H1 (cell line): ENCODE data around the gene FAM240A. TPM values are rescaled to one million over a fixed set of nuclear protein-coding genes. Genes with fewer than 3 reads are reported as not detected.

ENCODE experiments used
- CTCF ChIA-PET: fragments of 300-600 bp; sonication (Branson Sonifier 250); formaldehyde crosslinking; loops from one replicate; lab custom pipeline; 2021; ENCODE audit not compliant: partially characterized antibody; lab: Charles Lee
- POLR2A ChIA-PET: fragments of 300-600 bp; sonication (Branson Sonifier 250); formaldehyde crosslinking; loops from one replicate; lab custom pipeline; 2021; ENCODE audit warnings: inconsistent platforms; ENCODE audit not compliant: partially characterized antibody; lab: Charles Lee
- DNase-seq, 2 experiments: peaks; one replicate each; pipeline versions ENCODE4 v3.0.0 to v3.0.0-alpha.2; 2010 to 2022; ENCODE audit warnings: low spot score in 2 of 2, low read depth in 1 of 2, mixed read lengths in 1 of 2
- FAIRE-seq: peaks from 2 replicates; lab custom pipeline; 2011; peaks lifted over from hg19 to GRCh38; lab: Jason Lieb, UNC
- H2AFZ ChIP-seq: 2 replicates; pipeline ENCODE4 v1.8.1; 2012; ENCODE audit warnings: low read length, inconsistent platforms
- H2AK5ac ChIP-seq: 2 replicates; pipeline ENCODE4 v1.6.1; 2013; ENCODE audit warnings: low read depth, low read length
- H2BK120ac ChIP-seq: replicated peaks from 2 replicates; pipeline ENCODE3; 2013; ENCODE audit warnings: low read depth, low read length, inconsistent platforms
- H2BK12ac ChIP-seq: 2 replicates; pipeline ENCODE4 v1.6.1; 2013; ENCODE audit warnings: low read depth, low read length
- H2BK15ac ChIP-seq: 2 replicates; pipeline ENCODE4 v1.6.1; 2013; ENCODE audit warnings: low read length
- H2BK20ac ChIP-seq: 2 replicates; pipeline ENCODE4 v1.6.1; 2013; ENCODE audit warnings: low read length
- H2BK5ac ChIP-seq: 2 replicates; pipeline ENCODE4 v1.6.1; 2013; ENCODE audit warnings: low read depth, low read length
- H3K14ac ChIP-seq: 2 replicates; pipeline ENCODE4 v1.6.1; 2013; ENCODE audit warnings: inconsistent platforms; ENCODE audit not compliant: insufficient read length
- H3K18ac ChIP-seq: 2 replicates; pipeline ENCODE4 v1.6.1; 2013; ENCODE audit warnings: low read length; ENCODE audit errors: extremely low read depth
- H3K23ac ChIP-seq: 2 replicates; pipeline ENCODE4 v1.6.1; 2013; ENCODE audit warnings: inconsistent platforms; ENCODE audit not compliant: insufficient read length
- H3K23me2 ChIP-seq: 2 replicates; pipeline ENCODE4 v1.6.1; 2013; ENCODE audit warnings: low read depth, low read length
- H3K27ac ChIP-seq: 2 replicates; pipeline ENCODE4 v1.6.1; 2011; ENCODE audit warnings: low read depth, low read length, inconsistent platforms
- H3K27me3 ChIP-seq, 4 experiments: replicated peaks in 1 of 4; 1 replicate in 1 of 4; 2 replicates in 3 of 4; pipeline versions ENCODE4 v1.6.1 to v1.8.1; 2011 to 2013; ENCODE audit warnings: low read length in 3 of 4, mild to moderate bottlenecking in 3 of 4, inconsistent platforms in 2 of 4, mixed read lengths in 2 of 4, moderate library complexity in 1 of 4; ENCODE audit not compliant: control insufficient read depth in 3 of 4, insufficient read depth in 3 of 4; ENCODE audit errors: extremely low read depth in 1 of 4
- H3K36me3 ChIP-seq, 4 experiments: 2 replicates each; pipeline versions ENCODE4 v1.6.1 to v1.8.1; 2011 to 2013; ENCODE audit warnings: mild to moderate bottlenecking in 4 of 4, low read length in 3 of 4, moderate library complexity in 2 of 4, control low read depth in 1 of 4, inconsistent platforms in 1 of 4; ENCODE audit not compliant: insufficient read depth in 4 of 4, control insufficient read depth in 2 of 4
- H3K4ac ChIP-seq: replicated peaks from 2 replicates; pipeline ENCODE3; 2013; ENCODE audit warnings: low read length, low read depth, mixed read lengths, inconsistent platforms; ENCODE audit not compliant: insufficient read length
- H3K4me1 ChIP-seq, 4 experiments: replicated peaks in 1 of 4; 1 replicate in 1 of 4; 2 replicates in 3 of 4; pipeline versions ENCODE4 v1.6.1 to v1.8.1; 2011 to 2013; ENCODE audit warnings: low read length in 3 of 4, inconsistent platforms in 2 of 4, mixed read lengths in 1 of 4; ENCODE audit not compliant: insufficient read depth in 4 of 4, control insufficient read depth in 3 of 4
- H3K4me2 ChIP-seq, 2 experiments: 2 replicates each; pipeline versions ENCODE4 v1.6.1 to v1.8.1; 2011 to 2013; ENCODE audit warnings: low read depth in 2 of 2, low read length in 2 of 2, control low read depth in 1 of 2, inconsistent platforms in 1 of 2, mild to moderate bottlenecking in 1 of 2; ENCODE audit not compliant: insufficient read depth in 1 of 2
- H3K4me3 ChIP-seq, 4 experiments: fragments of 200-600, 300-600 bp in 1 of 4; sonication (generic), shearing (Covaris generic), sonication (Bioruptor Twin) in 1 of 4; 2 replicates each; pipeline versions ENCODE4 v1.5.1 to v1.8.1; 2011 to 2016; ENCODE audit warnings: low read length in 4 of 4, low read depth in 3 of 4, control low read depth in 2 of 4, inconsistent platforms in 2 of 4, mild to moderate bottlenecking in 2 of 4, mixed read lengths in 1 of 4, moderate library complexity in 1 of 4; ENCODE audit not compliant: insufficient read depth in 2 of 4; ENCODE audit errors: extremely low read depth in 1 of 4
- H3K56ac ChIP-seq: replicated peaks from 2 replicates; pipeline ENCODE3; 2013; ENCODE audit warnings: low read depth, mild to moderate bottlenecking, mixed read lengths, low read length, inconsistent platforms; ENCODE audit not compliant: insufficient read length
- H3K79me1 ChIP-seq: 2 replicates; pipeline ENCODE4 v1.6.1; 2013; ENCODE audit warnings: low read depth, low read length, control low read depth
- H3K79me2 ChIP-seq, 2 experiments: 2 replicates each; pipeline versions ENCODE4 v1.6.1 to v1.8.1; 2012 to 2013; ENCODE audit warnings: low read length in 2 of 2, mild to moderate bottlenecking in 2 of 2, inconsistent platforms in 1 of 2; ENCODE audit not compliant: insufficient read depth in 2 of 2, control insufficient read depth in 1 of 2
- H3K9ac ChIP-seq, 4 experiments: replicated peaks in 1 of 4; 1 replicate in 1 of 4; 2 replicates in 3 of 4; pipeline versions ENCODE4 v1.6.1 to v1.8.1; 2011 to 2013; ENCODE audit warnings: low read depth in 3 of 4, low read length in 3 of 4, control low read depth in 2 of 4, mild to moderate bottlenecking in 2 of 4, moderate library complexity in 2 of 4, inconsistent platforms in 1 of 4; ENCODE audit errors: extremely low read depth in 1 of 4
- H3K9me3 ChIP-seq, 2 experiments: 2 replicates each; pipeline versions ENCODE4 v1.6.1 to v1.8.1; 2012 to 2013; ENCODE audit warnings: mild to moderate bottlenecking in 2 of 2, moderate library complexity in 2 of 2, control low read depth in 1 of 2, inconsistent platforms in 1 of 2, low read depth in 1 of 2, low read length in 1 of 2, mixed read lengths in 1 of 2; ENCODE audit not compliant: insufficient read depth in 2 of 2
- H4K20me1 ChIP-seq, 2 experiments: replicated peaks in 1 of 2; 2 replicates each; pipeline versions ENCODE3 to v1.8.1; 2011 to 2013; ENCODE audit warnings: inconsistent platforms in 2 of 2, low read length in 2 of 2, mild to moderate bottlenecking in 1 of 2; ENCODE audit not compliant: insufficient read depth in 2 of 2, control insufficient read depth in 1 of 2
- H4K5ac ChIP-seq: 2 replicates; pipeline ENCODE4 v1.6.1; 2013; ENCODE audit warnings: low read length, low read depth, mixed read lengths, inconsistent platforms; ENCODE audit not compliant: insufficient read length
- H4K8ac ChIP-seq: 2 replicates; pipeline ENCODE4 v1.8.0; 2013; ENCODE audit warnings: mild to moderate bottlenecking, moderate library complexity, low read length, inconsistent platforms; ENCODE audit not compliant: insufficient read depth; ENCODE audit errors: extremely low read depth
- H4K91ac ChIP-seq: replicated peaks from 2 replicates; pipeline ENCODE3; 2013; ENCODE audit warnings: low read length, mixed read lengths, inconsistent platforms; ENCODE audit not compliant: insufficient read length
- ASH2L ChIP-seq: fragments of 200-600, 300-600 bp; sonication (generic); IDR thresholded peaks from one replicate; pipeline ENCODE4 v1.7.1; 2017; ENCODE audit warnings: low read length
- ATF2 ChIP-seq: IDR thresholded peaks from 2 replicates; pipeline ENCODE4 v1.6.1; 2012; ENCODE audit warnings: low read length, inconsistent platforms
- CHD1 ChIP-seq: IDR thresholded peaks from 2 replicates; pipeline ENCODE4 v1.6.1; 2012; ENCODE audit warnings: low read depth, low read length, improper control_type of control experiment
- JUND ChIP-seq: IDR thresholded peaks from 2 replicates; pipeline ENCODE4 v1.6.1; 2011; ENCODE audit warnings: mild to moderate bottlenecking, improper control_type of control experiment, low read length
- KDM4A ChIP-seq: IDR thresholded peaks from one replicate; pipeline ENCODE4 v1.7.1; 2012; ENCODE audit warnings: low read depth, mild to moderate bottlenecking, moderate library complexity, low read length, inconsistent platforms; ENCODE audit not compliant: severe bottlenecking
- MAFK ChIP-seq: IDR thresholded peaks from 2 replicates; pipeline ENCODE4 v1.6.1; 2012; ENCODE audit warnings: low read depth, mild to moderate bottlenecking, improper control_type of control experiment, low read length
- MAX ChIP-seq: IDR thresholded peaks from 2 replicates; pipeline ENCODE4 v1.6.1; 2012; ENCODE audit warnings: inconsistent platforms
- RBBP5 ChIP-seq: IDR thresholded peaks from 2 replicates; pipeline ENCODE4 v1.7.1; 2012; ENCODE audit warnings: low read depth, mild to moderate bottlenecking, inconsistent platforms, low read length, moderate library complexity, borderline replicate concordance
- SIX5 ChIP-seq: IDR thresholded peaks from 2 replicates; pipeline ENCODE4 v1.6.1; 2011; ENCODE audit warnings: mild to moderate bottlenecking, low read depth, low read length
- SP2 ChIP-seq: IDR thresholded peaks from 2 replicates; pipeline ENCODE4 v1.6.1; 2012; ENCODE audit warnings: mild to moderate bottlenecking, low read length, inconsistent platforms
- SP4 ChIP-seq: IDR thresholded peaks from 2 replicates; pipeline ENCODE4 v1.6.1; 2012; ENCODE audit warnings: low read length, inconsistent platforms
- YY1 ChIP-seq: IDR thresholded peaks from 2 replicates; pipeline ENCODE4 v1.6.1; 2011; ENCODE audit warnings: low read depth, mild to moderate bottlenecking, low read length
- WGBS, 2 experiments: shearing (Covaris generic) in 1 of 2; methylation state at CpG; one replicate each; pipeline versions ENCODE4 v1.1.6 to v1.1.7; 2013 to 2015; ENCODE audit warnings: low lambda C conversion rate in 2 of 2, mixed read lengths in 2 of 2, inconsistent platforms in 1 of 2, low coverage in 1 of 2, missing lambda C conversion rate in 1 of 2; ENCODE audit not compliant: insufficient replicate concordance in 2 of 2, insufficient coverage in 1 of 2, insufficient read length in 1 of 2; ENCODE audit errors: extremely low coverage in 1 of 2, missing lambda C conversion rate in 1 of 2; 5-methylcytosine and 5-hydroxymethylcytosine counted together
- polyA plus RNA-seq, 7 experiments: library from polyadenylated mRNA; depleted of rRNA in 3 of 7; stranded (reverse) in 5 of 7; unstranded in 2 of 7; fragments of >200 nt in 5 of 7; fragments of 200-250 nt in 2 of 7; gene quantifications; 1 replicate in 5 of 7; 2 replicates in 1 of 7; 4 replicates in 1 of 7; pipeline versions ENCODE4 v1.2.1 to v1.2.3, GENCODE V29; 2011 to 2013; ENCODE audit warnings: missing spikeins in 2 of 7, mixed read lengths in 2 of 7
- total RNA-seq: library from RNA; stranded (reverse); fragmentation: NEBNext Ultra II Directional; extraction: Animal tissue kit (Norgen Biotek cat#: 25700); gene quantifications from 2 replicates; pipeline ENCODE4 v1.2.1, GENCODE V29; 2021

Gene FAM240A
- total and polyA plus RNA-seq, 2 of the 8 experiments (the other 6 are each of a cell fraction or from before 2014, with no cell fraction given) = 0.08 TPM; not detected in 1

GRCh38 chr3:46573701-46574100 lies 38.6 kb upstream of the FAM240A start:
- Histone ChIP-seq H3K27ac (peak overlapping the region; percentile 46; the same call in 1 of the 2 replicates), H3K79me1 (no peaks in the 10 kb centered on the region), H3K18ac (peak overlapping the region; percentile 87), H3K9ac (no peak overlapping the region; a peak in 1 of 7 replicates), H3K14ac (peak overlapping the region; percentile 19), H2BK15ac (no peak overlapping the region), H3K23ac (no peak overlapping the region), H3K36me3 (peaks cover 0 to 2% (median 0%) of the 10 kb centered on the region in 4 experiments; a peak in 1 of 8 replicates), H3K9me3 (no peaks in the 10 kb centered on the region), H3K4me2 (peak overlapping the region; percentile 85 to 86), H2BK120ac (peak overlapping the region; percentile 97), H4K20me1 (no peaks in the 10 kb centered on the region), H2AK5ac (peak overlapping the region; percentile 29; the same call in 1 of the 2 replicates), H3K4me3 (peak overlapping the region in 3 of 4 experiments; percentile 5 to 91 (median 20); a peak in 3 of 8 replicates), H4K8ac (no peak overlapping the region), H4K5ac (peak overlapping the region; percentile 90), H3K56ac (peak overlapping the region; percentile 93), H3K4ac (peak overlapping the region; percentile 78), H2BK12ac (peak overlapping the region; percentile 35; the same call in 1 of the 2 replicates), H3K27me3 (no peaks in the 10 kb centered on the region; a peak in 2 of 7 replicates), H3K79me2 (peaks cover 0 to 12% of the 10 kb centered on the region in 2 experiments; a peak in 3 of 4 replicates), H3K4me1 (peaks cover 12 to 28% (median 17%) of the 10 kb centered on the region in 4 experiments; a peak in 6 of 7 replicates), H4K91ac (peak overlapping the region; percentile 97), H2BK5ac (peak overlapping the region; percentile 95; the same call in 1 of the 2 replicates), H2AFZ (no peak overlapping the region), H3K23me2 (peaks cover 12% of the 10 kb centered on the region), H2BK20ac (peak overlapping the region; percentile 97; the same call in 1 of the 2 replicates)
- 0% methylated on average over 4 of the region's 4 CpGs; no CpG with 5 or more reads in 1 of the 2 experiments for WGBS, 2 experiments
- FAIRE-seq = no peak
- no peak for TF ChIP-seq ASH2L
- TF ChIP-seq SP4 = no peak
- no peak for TF ChIP-seq KDM4A
- no peak for TF ChIP-seq MAFK
- TF ChIP-seq SP2 = no peak
- no peak for TF ChIP-seq MAX
- TF ChIP-seq YY1 = no peak
- TF ChIP-seq ATF2 = no peak
- no peak for TF ChIP-seq JUND
- TF ChIP-seq SIX5 = no peak
- TF ChIP-seq CHD1 = no peak
- no peak for TF ChIP-seq RBBP5
- CTCF ChIA-PET = interaction anchor here (0.7 to 2.8 kb wide), 7 partner anchors 9 to 90 kb away, joined by 3 to 10 read pairs (median 4); partner anchors contain the start of gene LRRC2
- no peak for DNase-seq
- POLR2A ChIA-PET = interaction anchor here (0.5 to 11.9 kb wide), 20 partner anchors 7 to 709 kb away, joined by 3 to 213 read pairs (median 4); partner anchors contain the start of genes KIF9, KLHL18, LRRC2 and LTF
